NCI-H1694 treated with DMSO at 0.1 percent for 48 hours (cell line): ENCODE measurements around the gene BTBD9.

Experiments used
- DNase-seq: peaks from one replicate; lab custom pipeline; 2025; lab: John Stamatoyannopoulos, UW

BTBD9 gene

GRCh38 chr6:38176797-38177751 is 462.7 kb downstream of the BTBD9 start:
- DNase-seq: no peak

DNA sequence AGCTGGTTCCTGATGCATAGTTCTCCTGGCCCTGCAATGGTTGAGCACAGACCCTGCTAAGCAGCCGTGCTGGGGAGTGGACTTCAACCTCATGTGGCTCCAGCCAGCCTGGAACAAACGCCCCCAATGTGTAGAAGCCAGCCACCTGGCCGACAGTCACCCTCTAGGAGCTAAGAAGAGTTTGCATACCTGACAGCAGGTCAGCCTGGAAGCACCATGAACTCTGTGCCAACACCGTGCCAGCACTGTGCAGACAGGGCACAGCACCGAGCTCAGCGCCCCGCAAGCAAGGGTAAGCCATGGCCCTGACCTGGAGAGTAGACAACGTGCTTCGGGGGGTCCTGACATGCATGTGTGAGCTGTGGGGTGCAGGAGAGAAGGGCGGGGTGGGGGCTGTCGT is 463.9 kb downstream of the BTBD9 start:
- no peak for DNase-seq

GRCh38 chr6:38174806-38175495 is 464.8 kb downstream of the BTBD9 start:
- no peak for DNase-seq

- DNase-seq: no peak
These were observed 465.4 kb downstream of the BTBD9 start for GRCh38 chr6:38174315-38174714.

DNA sequence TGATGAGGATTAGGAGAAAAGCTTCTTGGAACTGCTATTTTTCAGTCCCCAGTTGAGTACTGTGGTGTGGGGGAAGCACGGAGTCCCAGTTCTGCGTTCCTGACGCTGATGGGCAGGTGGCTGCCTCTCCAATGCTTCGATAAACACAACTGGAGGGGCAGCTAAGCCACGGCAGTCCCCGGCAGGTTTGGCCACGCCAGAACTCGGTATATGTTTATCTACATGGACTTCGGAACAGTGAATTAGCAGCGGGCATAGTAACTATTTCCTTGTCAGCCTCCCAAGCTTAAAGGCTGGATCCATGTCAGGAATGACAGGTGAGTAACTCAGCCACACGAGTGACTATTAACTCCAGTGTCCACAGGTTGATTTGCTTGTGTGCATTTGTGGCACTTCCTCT is 465.8 kb downstream of the BTBD9 start:
- no peak for DNase-seq

DNA sequence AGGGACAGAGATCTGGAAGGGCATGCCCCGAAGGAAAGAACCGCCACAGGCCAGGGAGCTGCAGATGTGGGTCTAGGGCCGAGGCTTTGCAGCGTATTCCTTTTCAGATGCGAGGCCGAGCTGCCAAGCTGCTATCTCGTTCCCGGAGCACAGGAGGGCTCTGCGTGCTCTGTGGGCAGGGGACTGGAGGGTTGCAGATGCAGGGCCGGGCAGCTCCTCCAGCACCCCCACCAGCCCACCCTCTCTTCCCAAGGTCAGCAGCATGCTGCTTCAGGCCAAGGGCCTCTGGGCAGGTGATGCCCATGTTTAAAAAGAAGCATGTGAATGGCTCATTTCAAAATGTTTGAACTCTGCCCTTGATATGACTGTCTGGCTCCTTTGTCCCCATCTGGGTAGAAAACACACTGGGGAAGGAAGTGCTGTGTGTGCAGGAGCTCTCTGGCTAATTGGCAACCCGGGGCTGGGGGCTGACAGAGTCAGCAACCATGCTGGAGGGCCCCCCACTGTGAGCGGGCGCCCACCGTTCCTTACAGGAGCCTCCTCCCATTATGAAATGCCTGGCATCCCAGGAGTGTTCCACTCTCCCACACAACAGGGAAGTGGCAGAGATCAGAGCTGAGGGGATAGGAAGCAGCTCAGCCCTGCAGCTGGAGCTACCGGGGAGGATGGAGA is 466.9 kb downstream of the BTBD9 start:
- DNase-seq: no peak

DNA sequence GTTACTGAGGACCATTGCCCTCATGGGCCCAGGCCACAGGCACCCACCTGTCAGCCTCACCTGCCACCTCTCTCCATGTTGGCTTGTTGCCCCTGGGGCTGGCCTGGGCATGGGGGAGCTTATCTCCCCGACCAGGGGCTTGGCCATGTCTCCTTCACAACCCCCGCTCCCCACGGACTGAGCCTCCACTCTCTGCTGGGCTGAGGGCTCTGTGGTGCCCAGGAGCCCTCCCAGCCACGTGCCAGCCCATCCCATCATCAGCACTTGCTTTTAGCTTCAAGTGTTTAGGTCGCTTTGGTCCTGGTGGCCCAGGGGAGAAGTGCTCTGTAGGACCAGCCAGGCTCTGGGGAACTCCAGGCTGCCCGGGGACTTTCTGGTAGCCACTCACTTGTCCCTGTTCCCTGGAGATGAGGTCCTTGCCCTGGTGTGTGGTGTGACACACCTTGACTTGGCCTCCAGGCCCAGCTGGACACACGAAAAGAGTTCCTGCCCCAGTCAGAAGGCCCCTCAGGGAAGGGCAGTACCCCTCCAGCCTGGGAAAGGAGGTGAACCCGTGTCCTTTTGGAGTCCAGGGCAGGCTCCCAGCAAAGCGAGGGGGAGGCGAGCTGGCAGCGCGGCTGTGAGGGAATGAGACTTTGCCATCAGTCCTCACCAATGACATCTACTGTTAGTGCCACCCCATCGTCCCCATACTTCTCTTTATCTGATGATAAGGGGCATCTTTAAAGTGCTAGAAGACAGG is 467.6 kb downstream of the BTBD9 start:
- no peak for DNase-seq

DNA sequence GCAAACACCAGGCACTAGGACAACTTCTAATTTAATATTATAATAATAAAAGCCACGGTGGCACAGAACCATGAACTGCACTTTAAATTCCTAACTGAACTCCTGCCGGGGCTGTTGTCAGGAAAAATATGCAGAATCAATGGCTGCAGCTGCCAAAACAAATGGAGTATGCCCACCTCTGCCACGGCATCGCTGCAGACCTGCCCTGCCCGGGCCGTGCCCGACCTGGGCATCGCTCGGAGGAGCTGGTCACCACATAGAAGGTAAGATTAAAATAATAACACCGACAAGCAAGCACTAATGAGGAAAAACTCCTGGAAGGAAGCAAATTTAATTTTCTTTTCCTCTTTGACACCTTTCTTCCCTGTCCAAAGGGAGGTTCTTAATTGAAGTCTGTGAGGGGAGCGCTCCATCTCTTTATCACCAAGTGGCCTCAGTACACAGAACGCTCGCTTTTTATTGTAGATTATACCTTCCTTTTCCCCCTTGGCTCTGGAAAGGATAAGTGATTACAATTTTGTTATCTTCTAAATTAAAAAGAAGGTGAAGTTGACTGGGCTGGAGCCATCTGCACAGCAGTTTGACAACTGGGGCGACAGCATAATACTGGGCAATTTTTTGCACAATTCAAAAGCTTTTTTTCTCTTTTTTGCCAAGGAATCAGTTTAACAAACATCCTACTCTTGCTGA is 468.9 kb downstream of the BTBD9 start:
- DNase-seq: no peak

DNA sequence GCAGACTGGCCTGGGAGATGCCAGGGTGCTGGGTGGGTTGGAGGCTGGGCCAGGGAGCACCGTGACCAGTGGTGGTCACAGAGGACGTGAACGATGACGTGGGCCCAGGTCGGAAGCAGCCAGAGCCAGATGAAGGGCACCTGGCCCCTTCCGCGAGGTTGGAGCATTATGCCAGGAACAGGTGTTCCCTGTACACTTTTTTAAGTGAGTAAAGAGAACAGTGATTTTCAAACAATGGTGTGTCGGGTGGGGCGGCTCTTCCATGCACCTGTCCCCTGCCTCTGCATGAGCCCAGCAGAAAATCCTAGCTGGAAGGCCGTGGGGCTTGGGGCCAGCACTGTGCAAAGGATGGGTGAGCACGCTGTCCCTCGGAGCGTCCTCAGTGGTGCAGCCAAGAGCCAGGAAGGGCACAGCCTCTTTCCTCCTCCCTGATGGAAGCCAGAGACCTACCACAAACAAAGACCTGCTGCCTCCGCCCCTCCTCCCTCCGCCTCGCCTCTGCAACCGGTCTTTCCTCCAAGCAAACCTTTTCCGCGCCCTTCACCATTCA is 469.7 kb downstream of the BTBD9 start:
- DNase-seq: no peak

DNA sequence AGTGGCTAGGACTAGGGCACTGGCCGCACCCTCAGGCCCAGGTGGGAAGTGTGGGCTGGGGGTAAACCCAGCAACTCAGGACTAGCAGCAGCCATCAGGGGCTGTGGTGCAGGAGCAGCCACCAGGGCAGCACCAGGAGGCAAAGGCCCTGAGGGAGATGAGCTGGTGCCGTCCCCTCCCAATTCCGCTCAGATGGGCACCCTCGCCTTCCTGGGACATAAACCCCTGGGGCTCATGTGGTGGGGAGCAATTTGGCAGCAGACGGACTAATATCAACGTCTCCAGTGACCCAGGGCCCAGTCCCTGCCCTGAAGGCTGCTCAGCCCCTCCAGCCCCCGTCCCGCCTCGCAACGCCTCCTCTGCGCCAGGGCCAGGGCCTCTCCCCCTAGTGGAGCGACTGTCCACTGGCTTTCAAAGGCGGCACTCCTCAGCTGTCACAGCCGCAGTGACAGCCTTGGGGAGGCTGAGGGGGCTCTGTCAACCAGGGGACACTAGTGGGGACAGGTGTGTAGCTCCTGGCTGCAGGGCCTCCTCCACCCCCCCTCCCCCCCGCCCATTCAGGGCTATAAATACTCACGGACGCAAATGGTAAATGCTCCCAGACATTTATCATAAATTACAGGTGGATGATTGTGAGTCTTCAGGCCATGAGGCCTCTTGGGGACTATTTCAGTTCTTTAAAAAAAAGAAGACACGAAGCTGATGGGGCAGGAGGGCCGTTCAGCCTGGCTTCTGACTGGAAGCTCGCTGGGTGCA is 470.3 kb downstream of the BTBD9 start:
- DNase-seq: no peak

DNA sequence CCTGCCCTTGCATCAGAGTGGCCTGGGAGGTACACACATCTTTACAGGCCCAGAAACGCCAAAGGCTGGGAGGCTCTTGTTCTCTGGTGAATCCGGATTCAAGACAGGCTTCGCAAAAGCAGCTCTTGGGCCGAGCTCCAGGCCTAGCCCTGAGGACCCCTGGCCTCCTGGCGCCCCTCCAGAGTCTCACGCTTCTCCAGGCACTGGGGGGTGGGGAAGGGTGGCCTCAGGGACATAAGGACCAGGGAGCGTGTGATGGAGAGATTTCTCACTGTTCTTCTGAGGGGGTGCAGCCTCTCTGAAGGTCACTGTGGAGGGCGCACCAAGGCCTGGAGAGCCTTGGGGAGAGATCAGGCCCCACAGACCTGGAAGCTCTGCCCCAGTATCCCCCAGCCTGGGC is 471.0 kb downstream of the BTBD9 start:
- no peak for DNase-seq

DNA sequence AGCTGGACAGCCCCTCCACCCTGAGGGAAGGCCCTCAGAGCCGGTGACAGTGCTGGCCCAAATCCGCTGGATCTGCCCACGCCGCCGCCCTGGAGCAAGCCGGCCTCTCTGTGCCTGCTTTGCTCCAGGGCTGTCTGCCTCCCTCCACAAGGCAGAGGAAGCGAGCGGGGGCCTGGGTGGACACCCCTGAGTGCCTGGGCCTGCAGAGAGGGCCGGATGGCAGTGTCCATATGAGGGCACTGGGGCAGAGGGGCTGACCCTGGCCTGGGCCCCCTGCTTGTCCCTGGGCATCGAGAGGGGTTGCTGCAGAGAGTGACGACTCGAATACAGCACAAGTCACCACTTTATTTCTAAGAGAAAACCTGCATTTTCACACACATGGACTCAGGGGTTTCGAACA is 471.6 kb downstream of the BTBD9 start:
- DNase-seq: no peak

DNA sequence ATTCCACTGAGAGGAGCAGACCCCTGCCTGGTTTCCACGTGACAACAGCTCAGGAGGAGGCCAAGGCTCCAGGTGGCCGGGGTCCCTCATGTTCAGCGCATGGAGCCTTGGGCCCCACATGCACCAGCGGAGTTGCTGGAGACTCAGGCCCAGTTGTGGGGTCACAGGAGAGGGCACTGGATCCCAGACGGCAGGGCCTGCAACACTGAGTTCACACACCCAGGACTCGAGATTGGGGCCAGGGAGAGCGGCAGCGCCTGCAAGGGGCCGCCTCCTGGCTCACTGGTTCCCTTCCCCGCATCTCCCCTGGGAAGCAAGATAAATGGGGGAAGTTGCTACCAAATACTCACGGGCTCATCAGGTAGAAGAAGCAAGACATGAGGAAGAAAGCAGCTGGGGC is 472.1 kb downstream of the BTBD9 start:
- no peak for DNase-seq

GRCh38 chr6:38166411-38167240 is 473.1 kb downstream of the BTBD9 start:
- no peak for DNase-seq

DNA sequence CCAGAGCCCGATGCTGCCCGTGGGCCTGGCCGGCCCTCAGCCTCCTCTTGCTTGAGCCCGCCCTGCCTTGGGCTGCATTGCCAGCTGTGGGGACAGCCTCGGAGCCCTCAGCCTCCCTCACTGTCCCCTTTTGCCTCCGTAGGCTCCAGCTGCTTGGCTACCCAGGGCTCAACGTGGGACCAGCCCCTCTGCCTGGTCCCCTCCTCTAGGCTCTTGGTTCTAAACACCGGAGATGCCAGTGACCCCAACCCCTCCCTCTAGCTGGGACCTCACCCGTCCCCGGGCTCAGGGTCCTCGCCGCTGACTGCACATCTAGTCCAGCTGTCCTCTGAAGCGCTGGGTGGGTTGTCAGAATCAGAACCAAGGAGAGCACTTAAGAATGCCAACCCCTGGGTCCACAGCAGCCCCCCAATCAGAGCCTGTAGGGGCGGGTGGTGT is 475.0 kb downstream of the BTBD9 start:
- no peak for DNase-seq

DNA sequence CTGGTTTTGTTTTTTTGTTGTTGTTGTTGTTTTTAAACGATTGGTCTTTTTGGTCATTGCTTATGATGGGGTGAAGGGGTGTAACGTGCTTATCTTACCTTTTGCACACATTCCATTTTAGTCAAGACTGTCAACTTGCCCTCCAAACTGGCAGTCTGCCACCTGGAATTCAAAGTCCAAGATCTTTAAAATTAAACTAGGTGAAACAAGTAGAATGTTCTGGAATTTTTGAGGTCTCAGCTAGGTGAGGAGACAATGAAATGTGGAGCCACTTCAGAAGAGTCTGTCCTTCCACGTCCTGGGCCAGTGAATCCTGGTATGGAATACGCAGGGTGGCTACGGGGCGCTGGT is 475.6 kb downstream of the BTBD9 start:
- DNase-seq: no peak

GRCh38 chr6:38163186-38164130 is 476.3 kb downstream of the BTBD9 start:
- DNase-seq: no peak

- no peak for DNase-seq
These were observed 477.1 kb downstream of the BTBD9 start for GRCh38 chr6:38162493-38163185.
